Measurements from ENCODE around the gene LEPROT.
"Not testable (repeated sequence)": the region's sequence is repeated elsewhere in the genome, so short reads cannot be mapped to it uniquely, and the experiment has no call there.

The LEPROT gene

DNA sequence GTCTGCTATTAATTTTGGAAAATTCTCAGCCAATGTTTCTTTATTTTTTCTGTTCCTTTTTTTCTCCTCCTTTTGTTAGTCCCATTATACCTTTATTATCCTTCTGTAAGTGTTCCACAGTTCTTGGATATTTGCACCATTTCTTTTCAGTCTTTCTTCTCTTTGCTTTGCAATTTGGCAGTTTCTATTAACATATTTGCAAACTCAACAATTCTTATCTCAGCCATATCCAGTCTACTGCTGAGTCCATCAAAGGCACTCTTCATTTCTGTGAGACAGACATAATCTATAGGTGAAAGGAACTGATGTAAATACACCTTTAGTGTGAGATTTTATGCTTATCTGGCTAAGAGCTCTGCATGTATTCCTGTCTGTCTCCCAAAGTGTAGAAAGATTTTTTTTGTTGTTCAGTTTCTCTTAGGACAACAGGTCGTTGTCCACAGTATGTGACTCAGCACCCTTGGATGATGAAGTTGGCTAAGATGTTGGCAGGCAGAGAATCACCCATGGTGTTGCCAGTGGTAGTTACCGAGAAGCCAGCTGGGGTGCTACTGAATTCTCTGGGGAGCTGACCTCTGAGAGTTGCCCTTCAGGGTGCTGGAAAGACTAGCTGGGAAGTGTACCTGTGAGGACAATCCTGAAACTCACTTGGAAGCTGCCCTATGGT is 38.4 kb downstream of the LEPROT start:
- no peak overlapping the region for H3K4me3 ChIP-seq
- TF ChIP-seq, protein P1, sequence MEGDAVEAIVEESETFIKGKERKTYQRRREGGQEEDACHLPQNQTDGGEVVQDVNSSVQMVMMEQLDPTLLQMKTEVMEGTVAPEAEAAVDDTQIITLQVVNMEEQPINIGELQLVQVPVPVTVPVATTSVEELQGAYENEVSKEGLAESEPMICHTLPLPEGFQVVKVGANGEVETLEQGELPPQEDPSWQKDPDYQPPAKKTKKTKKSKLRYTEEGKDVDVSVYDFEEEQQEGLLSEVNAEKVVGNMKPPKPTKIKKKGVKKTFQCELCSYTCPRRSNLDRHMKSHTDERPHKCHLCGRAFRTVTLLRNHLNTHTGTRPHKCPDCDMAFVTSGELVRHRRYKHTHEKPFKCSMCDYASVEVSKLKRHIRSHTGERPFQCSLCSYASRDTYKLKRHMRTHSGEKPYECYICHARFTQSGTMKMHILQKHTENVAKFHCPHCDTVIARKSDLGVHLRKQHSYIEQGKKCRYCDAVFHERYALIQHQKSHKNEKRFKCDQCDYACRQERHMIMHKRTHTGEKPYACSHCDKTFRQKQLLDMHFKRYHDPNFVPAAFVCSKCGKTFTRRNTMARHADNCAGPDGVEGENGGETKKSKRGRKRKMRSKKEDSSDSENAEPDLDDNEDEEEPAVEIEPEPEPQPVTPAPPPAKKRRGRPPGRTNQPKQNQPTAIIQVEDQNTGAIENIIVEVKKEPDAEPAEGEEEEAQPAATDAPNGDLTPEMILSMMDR (IDR thresholded peaks at IDR 0.05) = no peak
- DNase-seq = no peak

DNA sequence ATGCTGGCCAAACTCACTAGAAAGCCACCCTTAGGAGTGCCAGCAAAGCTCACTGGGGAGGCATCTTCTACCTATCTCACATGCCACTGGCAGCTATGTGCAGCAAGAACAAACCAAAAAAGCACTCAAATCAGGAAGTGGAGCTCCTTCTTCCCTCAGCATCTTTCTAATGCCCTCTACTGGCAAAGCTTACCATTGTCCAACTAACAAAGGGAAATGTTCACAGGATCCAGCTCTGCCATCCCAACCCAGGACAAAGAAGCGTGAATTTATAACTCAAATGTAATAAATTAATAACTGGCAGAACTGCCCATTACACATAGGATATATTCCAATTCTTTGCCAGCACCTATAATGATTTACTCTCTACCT is 38.9 kb downstream of the LEPROT start:
- intact Hi-C loops (cut with DNase I; ENCODE audit: low total_unique reads) = no loop called here
- DNase-seq = no peak
- H3K36me3 ChIP-seq = no peaks in the 10 kb centered on the region
- H3K27me3 ChIP-seq = no peaks in the 10 kb centered on the region
- H3K27ac ChIP-seq = no peak overlapping the region
- no peaks in the 10 kb centered on the region for H3K4me1 ChIP-seq
- TF ChIP-seq, protein P1 (IDR thresholded peaks at IDR 0.05) = peak in 1 of 2 experiments; percentile 21
- no peaks in the 10 kb centered on the region for H3K9me3 ChIP-seq
- no peak overlapping the region for H3K4me3 ChIP-seq

More for the DNA sequence above, 38.4 kb downstream of the LEPROT start:
- no peaks in the 10 kb centered on the region for H3K36me3 ChIP-seq
- intact Hi-C loops (cut with DNase I; ENCODE audit: low total_unique reads) = no loop called here
- no peaks in the 10 kb centered on the region for H3K27me3 ChIP-seq
- no peaks in the 10 kb centered on the region for H3K9me3 ChIP-seq
- H3K4me1 ChIP-seq = no peaks in the 10 kb centered on the region
- H3K27ac ChIP-seq = no peak overlapping the region

DNA sequence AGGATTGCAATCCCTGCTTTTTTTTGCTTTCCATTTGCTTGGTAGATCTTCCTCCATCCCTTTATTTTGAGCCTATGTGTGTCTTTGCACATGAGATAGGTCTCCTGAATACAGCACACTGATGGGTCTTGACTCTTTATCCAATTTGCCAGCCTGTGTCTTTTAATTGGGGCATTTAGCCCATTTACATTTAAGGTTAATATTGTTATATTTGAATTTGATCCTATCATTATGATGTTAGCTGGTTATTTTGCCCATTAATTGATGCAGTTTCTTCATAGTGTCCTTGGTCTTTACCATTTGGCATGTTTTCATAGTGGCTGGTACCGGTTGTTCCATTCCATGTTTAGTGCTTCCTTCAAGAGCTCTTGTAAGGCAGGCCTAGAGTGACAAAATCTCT is 45.4 kb downstream of the LEPROT start:
- H3K27ac ChIP-seq; DNase-seq; H3K4me3 ChIP-seq; H3K4me1 ChIP-seq; H3K9me3 ChIP-seq; intact Hi-C loops (cut with DNase I; ENCODE audit: low total_unique reads); H3K27me3 ChIP-seq; H3K36me3 ChIP-seq: not testable (repeated sequence)

DNA sequence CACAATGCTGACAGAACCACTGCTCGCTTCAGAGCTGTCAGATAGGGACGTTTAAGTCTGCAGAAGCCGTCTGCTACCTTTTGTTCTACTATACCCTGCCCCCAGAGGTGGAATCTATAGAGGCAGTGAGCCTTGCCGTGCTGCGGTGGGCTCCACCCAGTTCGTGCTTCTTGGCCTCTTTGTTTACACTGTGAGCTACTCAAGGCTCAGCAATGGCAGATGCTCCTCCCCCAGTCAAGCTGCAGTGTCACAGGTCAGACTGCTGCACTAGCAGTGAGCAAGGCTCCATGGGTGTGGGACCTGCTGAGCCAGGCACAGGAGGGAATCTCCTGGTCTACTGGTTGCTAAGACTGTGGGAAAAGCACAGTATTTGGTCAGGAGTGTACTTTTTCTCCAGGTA is 47.1 kb downstream of the LEPROT start:
- Histone ChIP-seq H3K27me3 (no peaks in the 10 kb centered on the region), H3K9me3 (no peaks in the 10 kb centered on the region), H3K36me3 (no peaks in the 10 kb centered on the region), H3K27ac (no peak overlapping the region), H3K4me1 (peaks cover 0 to 3% (median 0%) of the 10 kb centered on the region in 4 donors), H3K4me3 (no peak overlapping the region)
- DNase-seq = no peak
- intact Hi-C loops (cut with DNase I; ENCODE audit: low total_unique reads) = no loop called here
- TF ChIP-seq, protein P1 (IDR thresholded peaks at IDR 0.05) = no peak

DNA sequence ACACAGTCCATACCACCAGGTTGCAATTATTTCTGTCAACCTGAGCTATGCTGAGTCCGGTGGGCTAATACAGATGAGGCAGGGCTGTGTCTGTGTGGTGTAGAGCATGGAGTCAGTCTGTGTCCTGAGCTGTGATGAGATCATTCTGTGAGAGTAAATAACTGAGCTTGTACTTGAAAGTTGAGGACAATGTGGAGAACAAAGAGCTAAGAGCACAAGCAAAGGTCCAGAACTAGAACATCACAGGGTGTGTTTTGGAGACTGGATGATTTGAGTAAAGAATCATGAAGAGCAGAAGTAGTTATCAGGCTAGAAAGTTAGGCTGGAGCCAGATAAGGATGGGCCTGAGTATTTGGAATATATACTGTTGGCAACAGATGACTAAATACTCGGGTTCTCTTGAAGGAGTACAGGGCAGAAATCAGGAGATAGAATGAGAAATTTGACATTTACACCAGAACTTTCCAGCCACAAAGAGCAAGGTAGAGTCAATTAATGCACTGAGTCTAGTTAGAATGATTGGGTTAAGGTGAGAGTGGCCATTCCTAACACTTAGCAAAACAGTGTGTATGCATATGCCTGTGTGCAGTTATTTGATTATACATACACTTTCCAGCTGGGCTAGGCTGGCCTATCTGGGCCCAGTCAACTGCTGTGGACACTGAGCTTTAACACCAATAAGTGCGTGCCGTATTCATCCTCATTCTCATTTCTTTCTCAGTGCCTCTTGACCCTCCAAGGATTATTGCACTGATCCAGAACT is 48.8 kb downstream of the LEPROT start:
- H3K27me3 ChIP-seq = no peaks in the 10 kb centered on the region
- H3K4me3 ChIP-seq = no peak overlapping the region
- DNase-seq = no peak
- intact Hi-C loops (cut with DNase I; ENCODE audit: low total_unique reads) = no loop called here
- TF ChIP-seq, protein P1 (IDR thresholded peaks at IDR 0.05) = no peak
- no peak overlapping the region for H3K27ac ChIP-seq
- no peaks in the 10 kb centered on the region for H3K36me3 ChIP-seq
- H3K4me1 ChIP-seq = peaks cover 0 to 3% (median 0%) of the 10 kb centered on the region in 4 donors
- no peaks in the 10 kb centered on the region for H3K9me3 ChIP-seq

DNA sequence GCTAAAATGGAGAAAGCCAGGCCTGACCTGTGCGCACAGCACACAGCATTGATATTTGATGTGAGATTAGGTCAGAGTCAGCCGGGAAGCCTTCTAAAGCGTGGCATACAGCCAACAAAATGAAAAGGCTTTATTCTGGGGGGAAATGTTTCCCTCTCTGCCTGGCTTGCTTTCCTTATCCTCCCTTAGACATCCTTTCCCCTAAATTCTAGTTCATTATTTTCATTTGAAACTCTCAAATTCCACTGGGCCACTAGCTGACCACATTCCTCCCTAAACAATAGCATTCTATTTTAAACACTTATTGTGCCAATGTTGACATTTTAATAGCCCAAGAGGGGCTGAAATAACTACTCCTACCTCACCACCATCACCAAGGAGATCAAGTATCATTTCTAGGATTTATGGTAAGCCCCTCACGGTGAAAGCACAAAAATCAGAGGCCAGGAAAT is 49.4 kb downstream of the LEPROT start:
- no peak overlapping the region for H3K4me3 ChIP-seq
- H3K27me3 ChIP-seq = no peaks in the 10 kb centered on the region
- H3K9me3 ChIP-seq = no peaks in the 10 kb centered on the region
- intact Hi-C loops (cut with DNase I; ENCODE audit: low total_unique reads) = no loop called here
- peaks cover 0 to 3% (median 0%) of the 10 kb centered on the region in 4 donors for H3K4me1 ChIP-seq
- H3K36me3 ChIP-seq = no peaks in the 10 kb centered on the region
- DNase-seq = no peak
- H3K27ac ChIP-seq = no peak overlapping the region
- TF ChIP-seq, protein P1 (IDR thresholded peaks at IDR 0.05) = no peak

Measured in tibial artery (tissue), 4 donors.